GM21515 (cell line): ENCODE measurements around the gene RPL3.
A peak's percentile ranks its signal among the peaks of the same experiment; 100 is the strongest.
"Not testable (repeated sequence)": the region's sequence is repeated elsewhere in the genome, so short reads cannot be mapped to it uniquely, and the experiment has no call there.

ENCODE experiments used
- ATAC-seq: cut with Tn5 transposase; IDR thresholded peaks from one replicate; pipeline ENCODE4 v1.9.1; 2021; ENCODE audit not compliant: unreplicated experiment

Gene RPL3

GRCh38 chr22:39319284-39320022, at the start of gene RPL3:
Gene RPL3, minus strand, starts transcription at chr22:39319623. Its CDS starts 26 bp downstream, at chr22:39319597.
- ATAC-seq = peak; percentile 72

GRCh38 chr22:39369186-39369585, 49.8 kb upstream of the RPL3 start:
- no peak for ATAC-seq

GRCh38 chr22:39368461-39368911, 49.1 kb upstream of the RPL3 start:
- no peak for ATAC-seq

GRCh38 chr22:39367035-39367434, 47.6 kb upstream of the RPL3 start:
- no peak for ATAC-seq

- no peak for ATAC-seq
Observed at GRCh38 chr22:39365492-39365780, 46.0 kb upstream of the RPL3 start.

- ATAC-seq = no peak
Observed at GRCh38 chr22:39364714-39365491, 45.5 kb upstream of the RPL3 start.

- ATAC-seq = no peak
Observed at GRCh38 chr22:39363751-39364515, 44.5 kb upstream of the RPL3 start.

GRCh38 chr22:39362932-39363331, 43.5 kb upstream of the RPL3 start:
- no peak for ATAC-seq

GRCh38 chr22:39362271-39362670, 42.8 kb upstream of the RPL3 start:
- ATAC-seq = no peak

GRCh38 chr22:39361496-39361895, 42.1 kb upstream of the RPL3 start:
- no peak for ATAC-seq

GRCh38 chr22:39360674-39361413, 41.4 kb upstream of the RPL3 start:
- ATAC-seq = no peak

GRCh38 chr22:39360242-39360641, 40.8 kb upstream of the RPL3 start:
- ATAC-seq = no peak

- no peak for ATAC-seq
Observed at GRCh38 chr22:39359659-39360195, 40.3 kb upstream of the RPL3 start.

- not testable (repeated sequence) for ATAC-seq
Observed at GRCh38 chr22:39358197-39358596, 38.8 kb upstream of the RPL3 start.

- not testable (repeated sequence) for ATAC-seq
Observed at GRCh38 chr22:39357110-39358108, 38.0 kb upstream of the RPL3 start.

- no peak for ATAC-seq
Observed at GRCh38 chr22:39356464-39356863, 37.0 kb upstream of the RPL3 start.

GRCh38 chr22:39355805-39356204, 36.4 kb upstream of the RPL3 start:
- not testable (repeated sequence) for ATAC-seq

- no peak for ATAC-seq
Observed at GRCh38 chr22:39355080-39355479, 35.7 kb upstream of the RPL3 start.

- ATAC-seq = no peak
Observed at GRCh38 chr22:39353346-39353745, 33.9 kb upstream of the RPL3 start.
